Hypothalamus (tissue), 51 donors: ENCODE data around the gene KIF26B.
"Not testable (repeated sequence)": the region's sequence is repeated elsewhere in the genome, so short reads cannot be mapped to it uniquely, and the experiment has no call there.

Source experiments
- DNase-seq, 51 donors: peaks; one replicate each; lab custom pipeline; 2025; lab: John Stamatoyannopoulos, UW

KIF26B gene

DNA sequence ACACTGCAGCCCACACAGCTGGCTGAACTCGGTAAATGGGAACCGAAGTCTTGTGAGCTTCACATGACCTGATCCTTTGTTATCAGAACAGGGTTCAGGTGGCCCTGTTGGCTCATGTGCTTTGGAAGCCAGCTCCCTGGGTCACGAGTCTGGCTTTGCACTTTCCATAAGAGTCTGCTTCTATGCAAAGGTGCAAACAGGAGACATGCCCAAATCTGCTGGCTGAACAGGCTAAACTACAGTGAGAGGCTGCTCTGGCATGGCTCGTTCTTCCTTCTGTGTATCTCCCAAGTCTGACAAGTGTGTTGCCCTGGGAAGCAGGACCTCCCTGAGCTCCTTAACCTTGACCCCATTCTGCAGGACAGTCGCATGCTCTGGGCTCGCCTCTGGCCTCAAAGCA is 549.6 kb downstream of the KIF26B start:
- DNase-seq: no peak

DNA sequence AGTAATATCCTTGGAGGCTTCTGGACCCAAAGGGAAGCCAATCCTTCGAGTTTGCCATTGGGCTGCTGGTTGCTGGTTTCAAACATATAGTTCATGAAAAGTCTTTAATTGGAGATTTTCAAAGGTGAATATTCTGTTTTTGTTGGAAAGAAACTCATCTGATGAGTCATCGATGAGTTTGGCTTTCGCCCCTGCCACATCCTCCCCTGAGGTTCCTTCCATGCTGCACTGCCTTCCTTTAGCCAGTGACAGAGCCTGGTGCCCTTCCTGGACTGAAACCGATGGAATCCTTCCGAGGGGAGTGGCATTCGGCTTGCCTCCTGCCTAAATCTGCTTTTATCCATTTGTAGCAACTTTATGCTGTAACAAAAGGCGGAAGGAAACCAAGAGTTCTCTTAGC is 550.0 kb downstream of the KIF26B start:
- no peak for DNase-seq

DNA sequence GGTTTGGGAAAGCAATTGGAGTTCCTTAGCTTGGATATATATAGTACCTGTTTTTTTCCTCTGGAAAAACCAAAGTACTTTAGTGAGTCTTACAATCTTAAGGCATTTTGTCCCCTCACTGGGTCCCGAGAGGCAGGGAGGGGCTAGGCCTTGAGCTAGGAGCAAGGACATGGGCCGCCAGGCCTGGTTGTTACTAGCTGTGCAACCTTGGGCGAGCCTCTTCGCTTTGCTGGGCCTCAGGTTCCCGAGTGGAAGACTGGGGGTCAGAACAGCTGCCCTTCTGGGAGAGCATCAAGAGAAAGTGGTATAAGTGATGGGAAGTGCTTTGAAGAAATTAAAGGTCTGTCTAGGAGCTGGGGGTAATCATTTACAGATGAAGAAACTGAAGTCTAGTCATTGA is 553.2 kb downstream of the KIF26B start:
- DNase-seq: no peak

DNA sequence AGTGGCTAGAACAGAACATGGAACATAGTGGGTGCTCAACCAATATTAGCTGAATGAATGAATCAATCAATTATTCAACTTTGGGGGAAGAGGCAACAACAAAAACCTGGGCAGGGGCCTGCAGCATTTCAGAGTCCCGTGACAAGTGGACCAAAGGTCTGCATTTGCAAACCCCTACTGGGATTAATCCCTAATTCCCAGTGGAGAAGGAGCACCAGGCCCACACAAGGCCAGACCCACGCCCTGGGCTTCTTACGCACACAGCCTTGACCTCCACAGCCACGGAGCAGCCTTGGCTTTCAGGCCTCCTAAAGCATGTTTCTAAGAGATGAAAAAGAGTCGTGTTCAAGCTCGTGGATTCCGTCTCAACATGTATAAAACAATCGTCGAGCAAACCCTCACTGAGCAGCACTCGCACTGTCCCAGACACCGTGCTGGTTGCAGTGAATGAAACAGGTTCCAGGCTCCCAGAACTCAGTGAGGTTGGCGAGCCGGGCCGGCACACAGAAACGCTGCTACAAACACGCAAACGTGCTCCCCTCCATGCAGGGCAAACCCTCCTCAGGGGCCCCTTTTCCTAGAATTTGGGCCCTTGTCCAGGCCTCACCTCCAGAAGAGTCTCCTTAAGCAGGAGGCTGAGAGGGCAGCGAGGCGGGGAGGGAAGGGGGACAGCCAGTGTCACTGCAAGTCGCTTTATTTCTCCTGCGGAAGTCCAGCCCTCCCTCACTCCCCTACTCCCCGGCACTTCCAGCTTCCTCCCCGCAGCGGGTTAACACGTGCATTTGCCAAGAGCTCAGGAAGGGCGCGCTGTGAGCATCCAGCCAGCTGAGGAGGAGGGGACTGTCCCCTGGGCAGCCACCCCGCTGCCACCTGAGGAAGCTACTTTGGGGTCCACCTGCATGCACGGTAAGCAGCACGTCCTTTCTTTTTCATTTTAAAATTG is 556.4 kb downstream of the KIF26B start:
- no peak for DNase-seq

DNA sequence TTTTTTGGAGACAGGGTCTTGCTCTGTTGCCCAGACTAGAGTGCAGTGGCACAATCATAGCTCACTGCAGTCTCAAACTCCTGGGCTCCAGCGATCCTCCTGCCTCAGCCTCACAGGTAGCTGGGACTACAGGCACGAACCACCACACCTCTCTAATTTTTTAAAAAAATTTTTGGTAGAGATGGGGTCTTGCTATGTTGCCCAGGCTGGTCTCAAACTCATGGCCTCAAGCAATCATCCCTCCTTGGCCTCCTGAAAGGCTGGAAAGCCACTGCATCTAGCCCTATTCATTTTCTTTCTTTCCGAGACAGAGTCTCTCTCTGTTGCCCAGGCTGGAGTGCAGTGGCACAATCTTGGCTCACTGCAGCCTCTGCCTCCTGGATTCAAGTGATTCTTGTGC is 559.2 kb downstream of the KIF26B start:
- not testable (repeated sequence) for DNase-seq

DNA sequence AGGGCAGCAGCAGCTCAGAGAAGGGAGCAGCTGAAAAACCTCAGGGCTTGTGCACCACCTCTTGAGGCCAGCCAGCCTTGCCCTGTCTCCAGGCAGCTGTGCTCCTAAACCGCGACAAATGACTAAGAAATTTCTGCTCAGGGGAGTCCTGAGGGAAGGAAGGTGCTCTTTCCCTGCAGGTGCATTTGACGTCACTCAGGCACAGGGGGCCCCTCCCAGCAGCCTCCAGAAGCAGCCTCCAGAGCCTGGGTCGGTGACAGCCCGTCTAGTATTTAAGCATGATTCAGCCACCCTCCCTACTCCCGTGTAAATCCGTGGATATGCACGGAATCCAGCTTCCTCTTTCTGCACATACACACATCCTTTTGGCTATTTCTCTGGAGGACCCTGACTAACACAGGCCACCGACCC is 560.5 kb downstream of the KIF26B start:
- no peak for DNase-seq

DNA sequence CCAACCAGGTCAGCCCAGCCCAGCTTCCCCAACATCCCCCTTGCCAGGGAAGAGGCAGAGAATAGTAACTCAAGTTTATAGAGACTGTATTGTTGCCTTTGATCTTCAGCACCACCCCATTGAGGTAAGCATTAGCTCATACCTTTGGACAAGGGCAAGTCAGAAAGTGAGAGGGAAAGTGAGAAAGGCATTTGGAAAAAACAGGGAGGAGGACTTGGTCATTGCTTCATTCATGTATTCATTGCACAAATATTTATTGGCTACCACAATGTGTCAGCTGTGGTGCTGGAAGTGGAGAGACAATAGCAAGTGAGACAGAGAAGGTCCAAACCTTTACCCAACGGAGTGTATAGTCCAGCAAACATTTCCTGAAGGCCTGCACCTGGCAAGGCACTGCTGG is 561.2 kb downstream of the KIF26B start:
- DNase-seq: no peak

DNA sequence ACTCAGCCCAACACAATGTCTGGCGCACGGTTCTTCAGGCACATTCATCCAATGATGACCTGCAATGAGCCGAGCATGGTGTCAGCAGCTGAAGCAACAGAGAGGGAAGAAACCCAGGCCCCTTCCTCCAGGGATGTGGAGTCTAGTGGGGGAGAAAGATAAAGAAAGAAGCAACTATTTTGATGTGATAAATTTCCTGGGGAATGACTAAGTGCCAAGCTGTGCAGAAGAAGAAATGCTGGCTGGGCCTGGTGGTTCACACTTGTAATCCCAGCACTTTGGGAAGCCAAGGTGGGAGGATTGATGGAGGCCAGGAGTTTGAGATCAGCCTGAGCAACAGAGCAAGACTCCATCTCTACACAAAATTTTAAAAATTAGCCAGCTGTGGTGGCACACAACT is 561.8 kb downstream of the KIF26B start:
- no peak for DNase-seq

DNA sequence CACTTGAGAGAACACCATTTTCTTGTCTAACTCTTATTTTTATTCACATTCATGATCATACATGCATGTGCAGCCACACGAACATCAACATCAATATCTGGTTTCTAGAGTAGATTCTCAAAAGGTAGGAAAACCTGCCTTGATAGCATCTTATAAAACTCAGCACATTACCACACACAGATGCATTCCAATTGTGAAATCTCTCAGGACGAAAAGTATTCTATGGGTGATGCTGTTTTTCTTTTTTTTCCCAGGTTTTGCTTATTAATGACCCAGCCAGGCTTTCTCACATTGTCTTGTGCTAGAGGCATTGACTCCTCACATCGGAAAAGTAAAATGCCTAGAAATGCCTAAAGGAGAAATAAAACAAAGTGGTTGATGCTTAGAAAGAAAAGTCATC is 562.8 kb downstream of the KIF26B start:
- no peak for DNase-seq

DNA sequence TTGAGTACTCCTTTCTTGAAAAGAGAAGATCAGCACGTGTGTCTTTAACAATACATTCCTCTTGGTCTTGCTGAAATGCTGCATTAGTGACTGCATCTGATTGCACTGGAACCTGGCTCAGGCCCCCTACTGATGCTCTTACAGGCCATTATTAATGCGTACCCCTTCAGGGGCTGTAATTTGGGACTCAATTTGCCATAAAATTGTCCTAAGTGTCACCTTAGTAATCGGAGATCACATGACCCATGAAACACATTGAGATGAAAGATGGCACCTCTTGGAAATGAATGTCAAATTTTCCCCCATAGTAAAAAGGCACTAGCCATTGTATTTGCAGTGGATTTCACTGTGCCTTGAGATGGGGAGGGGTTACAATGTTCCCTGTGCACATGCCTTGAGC is 563.3 kb downstream of the KIF26B start:
- DNase-seq: no peak

DNA sequence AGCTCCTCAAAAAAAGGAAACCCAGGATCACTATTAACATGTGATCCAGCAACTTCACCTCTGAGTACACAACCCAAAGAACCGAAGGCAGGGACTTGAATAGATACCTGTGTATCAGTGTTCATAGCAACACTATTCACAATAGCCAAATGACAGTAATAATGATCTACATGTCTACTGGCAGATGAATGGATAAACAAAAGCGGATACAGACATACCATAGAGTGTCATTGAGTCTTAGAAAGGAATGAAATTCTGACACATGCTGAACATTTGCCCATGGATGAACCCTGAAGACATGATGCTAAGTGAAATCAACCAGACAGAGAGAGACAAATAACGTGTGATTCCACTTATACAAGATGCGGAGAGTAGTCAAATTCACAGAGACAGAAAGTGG is 564.2 kb downstream of the KIF26B start:
- DNase-seq: no peak

DNA sequence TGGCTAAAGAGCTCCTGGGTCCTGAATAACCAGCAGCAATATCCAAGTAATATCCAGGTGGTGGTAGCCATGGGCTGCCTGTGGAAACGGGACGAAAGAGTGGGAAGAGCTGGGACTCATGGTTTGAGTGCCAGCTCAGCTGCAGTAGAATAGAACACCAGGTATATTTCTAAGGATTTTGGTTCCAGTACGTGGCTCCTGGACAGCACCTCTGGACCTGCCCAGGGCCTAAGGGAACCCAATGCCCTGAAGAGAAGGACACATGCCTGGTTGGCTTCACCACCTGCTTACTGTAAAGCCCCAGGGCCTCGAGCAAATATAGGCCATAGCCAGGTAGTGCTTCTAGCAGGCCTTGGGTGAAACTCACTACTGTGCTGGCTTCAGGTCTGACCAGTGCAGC is 566.7 kb downstream of the KIF26B start:
- no peak for DNase-seq

DNA sequence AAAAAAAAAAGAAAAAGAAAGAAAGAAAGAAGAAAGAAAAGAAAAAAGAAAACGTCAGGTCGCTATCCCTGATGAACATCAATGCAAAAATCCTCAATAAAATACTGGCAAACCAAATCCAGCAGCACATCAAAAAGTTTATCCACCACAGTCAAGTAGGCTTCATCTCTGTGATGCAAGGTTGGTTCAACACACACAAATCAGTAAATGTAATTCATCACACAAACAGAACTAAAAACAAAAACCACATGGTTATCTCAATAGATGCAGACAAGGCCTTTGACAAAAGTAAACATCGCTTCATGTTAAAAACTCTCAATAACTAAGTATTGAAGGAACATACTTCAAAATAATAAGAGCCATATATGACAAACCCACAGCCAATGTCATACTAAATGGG is 573.2 kb downstream of the KIF26B start:
- DNase-seq: not testable (repeated sequence)

DNA sequence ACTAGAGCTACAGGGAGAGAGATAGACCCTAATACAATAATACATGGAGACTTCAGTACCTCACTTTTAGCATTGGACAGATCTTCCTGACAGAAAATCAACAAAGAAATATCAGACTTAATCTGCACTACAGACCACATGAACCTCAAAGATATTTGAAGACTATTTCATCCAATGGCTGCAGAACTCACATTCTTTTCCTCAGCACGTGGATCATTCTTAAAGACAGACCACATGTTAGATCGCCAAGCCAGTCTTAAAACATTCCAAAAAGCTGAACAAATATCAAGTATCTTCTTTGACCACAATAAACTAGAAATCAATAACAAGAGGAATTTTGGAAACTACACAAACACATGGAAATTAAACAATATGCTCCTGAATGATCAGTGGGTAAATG is 576.0 kb downstream of the KIF26B start:
- DNase-seq: no peak

DNA sequence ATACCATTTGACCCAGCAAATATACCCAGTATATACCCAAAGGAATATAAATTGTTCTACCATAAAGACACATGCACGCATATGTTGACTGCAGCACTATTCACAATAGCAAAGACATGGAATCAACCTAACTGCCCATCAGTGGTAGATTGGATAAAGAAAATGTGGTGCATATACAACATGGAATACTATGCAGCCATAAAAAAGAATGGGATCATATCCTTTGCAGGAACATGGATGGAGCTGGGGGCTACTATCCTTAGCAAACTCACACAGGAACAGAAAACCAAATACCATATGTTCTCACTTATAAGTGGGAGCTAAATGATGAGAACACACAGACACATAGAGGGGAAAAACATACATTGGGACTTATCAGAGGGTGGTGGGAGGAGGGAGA is 585.6 kb downstream of the KIF26B start:
- DNase-seq: not testable (repeated sequence)

DNA sequence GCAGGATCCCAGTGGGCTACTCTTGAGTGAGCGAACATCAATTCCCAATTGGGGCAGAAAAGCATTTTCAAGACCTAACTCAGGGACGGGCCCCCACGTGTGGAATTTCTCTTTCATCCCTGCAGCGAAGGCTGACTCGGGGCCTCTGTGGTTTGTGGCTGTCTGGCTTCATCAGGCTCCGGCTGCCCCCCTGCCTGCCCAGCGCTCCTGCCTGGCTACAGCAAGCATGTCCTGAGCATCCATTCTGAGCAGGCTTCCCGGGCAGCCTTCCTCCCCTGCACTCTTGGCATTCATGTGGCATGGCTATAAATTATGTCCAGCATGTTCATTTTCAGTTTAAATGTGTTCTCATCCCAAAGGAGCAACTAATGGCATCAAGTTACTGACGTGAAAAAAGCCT is 588.1 kb downstream of the KIF26B start:
- no peak for DNase-seq

DNA sequence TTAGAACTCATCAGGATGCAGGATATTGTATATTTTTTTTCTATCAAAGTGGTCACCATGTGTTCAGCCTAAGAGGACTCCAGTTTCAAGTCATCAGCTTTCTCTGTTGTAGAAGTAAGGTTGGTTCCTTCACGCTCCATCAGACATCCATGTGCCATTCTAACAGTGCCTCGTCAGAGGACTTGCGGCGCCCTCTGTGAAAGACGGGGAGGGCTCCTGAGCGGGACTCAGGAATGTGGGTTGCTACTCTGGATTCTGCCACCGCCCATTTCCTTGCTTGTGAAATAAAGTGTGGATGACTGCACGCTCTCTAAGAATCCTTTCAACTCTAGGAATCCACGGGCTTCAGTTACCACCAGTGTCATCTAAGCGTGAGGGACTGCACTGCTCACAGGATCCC is 593.5 kb downstream of the KIF26B start:
- no peak for DNase-seq

DNA sequence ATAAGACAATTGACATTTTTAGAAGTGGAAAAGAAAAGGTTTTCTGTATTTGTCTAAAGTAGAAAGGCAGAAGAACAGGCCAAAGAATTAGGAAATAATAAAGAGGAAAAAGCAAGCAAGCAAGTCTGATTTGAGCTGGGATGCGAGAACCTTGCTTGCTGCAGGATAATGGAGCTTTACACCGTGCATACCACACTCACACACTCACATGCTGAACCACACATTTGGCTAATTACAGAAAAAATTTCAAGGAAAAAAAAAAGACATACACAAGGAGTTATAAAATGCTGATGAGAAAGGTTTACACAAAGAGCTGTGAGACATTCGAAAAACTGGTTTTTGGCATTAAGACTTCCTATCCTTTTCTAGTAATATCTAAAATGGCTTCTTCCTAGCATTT is 593.9 kb downstream of the KIF26B start:
- DNase-seq: no peak

DNA sequence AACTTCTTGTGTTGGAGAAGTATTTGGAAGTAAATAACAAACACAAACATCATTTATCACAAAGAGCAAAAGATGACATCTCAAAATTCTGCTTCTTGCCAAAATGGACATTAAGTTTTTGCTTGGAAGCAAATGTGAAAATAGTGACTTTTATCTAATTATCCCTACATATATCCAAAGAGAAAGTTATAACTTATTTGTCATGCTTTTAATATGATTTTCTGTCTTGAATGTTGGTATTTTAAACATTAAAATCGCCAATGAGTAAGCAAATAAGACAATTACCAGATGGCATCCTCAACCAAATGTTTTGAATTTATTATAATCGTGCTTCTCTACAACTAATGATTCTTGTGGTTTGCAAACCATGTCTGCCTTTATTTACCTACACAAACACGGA is 594.3 kb downstream of the KIF26B start:
- DNase-seq: no peak

DNA sequence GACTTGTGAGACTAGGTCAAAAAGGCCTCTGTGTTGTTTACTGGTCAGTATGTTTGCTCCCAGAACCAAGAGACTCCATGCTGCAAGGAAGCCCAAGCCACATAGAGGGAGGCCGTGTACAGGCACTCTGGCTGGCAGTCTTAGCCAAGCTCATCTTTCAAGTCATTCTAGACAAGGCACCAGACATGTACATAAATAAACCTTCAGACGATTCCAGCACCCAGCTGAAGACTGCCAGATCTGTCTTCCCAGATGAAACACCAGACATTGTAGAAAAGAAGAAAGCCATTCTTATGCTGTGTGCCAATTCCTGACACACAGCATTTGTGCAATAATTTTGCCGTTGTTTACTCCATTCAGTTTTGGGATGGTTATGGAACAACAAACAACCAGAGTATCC is 595.5 kb downstream of the KIF26B start:
- no peak for DNase-seq

DNA sequence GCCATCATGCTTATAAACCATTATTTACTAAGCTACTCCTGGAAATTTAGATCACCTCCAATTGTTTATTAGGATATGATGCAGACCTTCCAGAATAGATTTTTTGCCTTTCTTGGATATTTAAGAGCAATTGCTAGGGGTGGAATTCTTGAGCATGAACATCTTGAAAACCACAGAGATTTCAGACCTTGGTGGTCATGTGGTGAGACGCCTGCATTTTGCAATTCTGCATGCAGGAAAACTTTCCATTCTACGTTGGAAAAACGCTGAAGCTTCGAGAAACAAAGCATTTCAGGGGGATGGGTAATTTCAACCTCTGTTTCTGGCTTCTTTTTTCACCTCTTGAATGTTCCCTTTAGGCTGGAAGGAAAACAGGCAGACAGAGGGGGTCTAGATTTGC is 596.3 kb downstream of the KIF26B start:
- no peak for DNase-seq

DNA sequence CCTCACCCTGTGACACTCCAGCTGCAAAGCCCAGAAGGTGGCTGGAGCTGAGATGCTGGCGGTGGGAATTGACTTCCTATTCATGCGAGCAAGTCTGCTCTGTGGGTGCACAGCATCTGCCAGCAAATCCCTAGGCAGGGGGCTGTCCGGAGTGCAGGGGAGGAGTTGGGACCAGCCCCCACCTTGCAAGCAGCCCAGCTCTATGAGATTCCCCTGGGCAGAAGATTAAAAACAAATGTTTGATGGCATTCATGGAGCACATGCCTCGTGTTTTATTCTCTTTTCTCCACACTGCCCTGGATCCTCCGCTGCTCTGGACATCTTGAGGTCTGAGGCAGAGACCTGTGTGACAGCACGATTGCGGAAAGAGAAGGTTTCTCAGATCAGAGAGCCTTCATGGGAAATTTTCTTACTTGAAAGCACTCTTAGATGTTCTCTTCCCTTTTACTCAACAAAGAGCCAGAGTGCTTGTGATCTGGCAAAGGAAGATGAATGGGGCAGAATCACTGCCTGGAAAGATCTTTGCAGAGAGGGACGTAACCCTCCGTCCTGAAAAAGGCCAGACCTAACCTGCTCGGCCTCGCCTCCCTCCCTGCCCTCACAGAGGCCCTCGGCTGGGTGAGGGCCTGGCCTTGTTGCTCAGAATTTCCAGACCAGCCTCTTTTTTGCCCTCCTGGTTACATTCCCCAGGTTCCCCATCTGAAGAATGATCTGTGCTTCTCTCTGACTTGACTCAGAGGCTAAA is 597.1 kb downstream of the KIF26B start:
- DNase-seq: no peak
